ENCODE results near the gene ZCWPW2. TPM values are rescaled to one million over a fixed set of nuclear protein-coding genes. Genes with fewer than 3 reads are reported as not detected.

ZCWPW2 gene
- total RNA-seq, 1 donor from 2014 or later, result 0.96 TPM

- intact Hi-C loops (cut with DNase I), result no loop called here
- Histone ChIP-seq H3K27ac (no peak overlapping the region), H3K4me3 (no peak overlapping the region), H3K4me1 (no peaks in the 10 kb centered on the region), H3K36me3 (peaks cover 73% of the 10 kb centered on the region), H3K9me3 (no peaks in the 10 kb centered on the region), H3K27me3 (no peaks in the 10 kb centered on the region)
- DNase-seq (no peak), ATAC-seq (peak; percentile 55)
- peak; percentile 72 for TF ChIP-seq CTCF (IDR thresholded peaks at IDR 0.05)
These were observed 20.1 kb upstream of the ZCWPW2 start for GRCh38 chr3:28328188-28329151.

DNA sequence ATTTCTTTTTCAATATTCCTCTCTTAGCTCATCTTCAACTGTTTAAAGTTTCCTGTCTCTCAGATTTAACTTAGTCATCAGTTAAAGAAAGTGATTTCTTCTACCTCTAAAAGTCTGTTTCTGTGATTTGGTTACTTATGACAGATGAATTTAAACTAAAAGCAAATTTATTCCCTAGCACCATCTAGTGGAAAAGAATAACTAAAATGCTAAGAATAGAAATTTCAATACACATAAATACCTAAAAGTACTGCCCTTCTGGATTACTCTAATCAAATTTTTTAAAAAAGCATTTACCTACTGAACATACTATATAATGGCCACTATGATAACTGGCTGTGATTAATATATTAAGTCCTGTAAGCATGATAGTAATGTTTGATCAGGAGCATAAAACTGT is 14.0 kb upstream of the ZCWPW2 start:
- no peak for DNase-seq
- Histone ChIP-seq H3K4me1 (no peaks in the 10 kb centered on the region), H3K9me3 (no peaks in the 10 kb centered on the region), H3K27me3 (no peaks in the 10 kb centered on the region), H3K36me3 (peaks cover 81% of the 10 kb centered on the region), H3K4me3 (no peak overlapping the region), H3K27ac (no peak overlapping the region)
- no peak for TF ChIP-seq CTCF (IDR thresholded peaks at IDR 0.05)
- intact Hi-C loops (cut with DNase I), result no loop called here
- no peak for ATAC-seq

- intact Hi-C loops (cut with DNase I), result no loop called here
- no peak for ATAC-seq
- H3K4me3 ChIP-seq, result no peak overlapping the region
- H3K4me1 ChIP-seq, result no peaks in the 10 kb centered on the region
- no peaks in the 10 kb centered on the region for H3K9me3 ChIP-seq
- H3K27me3 ChIP-seq, result no peaks in the 10 kb centered on the region
- no peak for TF ChIP-seq CTCF (IDR thresholded peaks at IDR 0.05)
- peaks cover 78% of the 10 kb centered on the region for H3K36me3 ChIP-seq
- DNase-seq, result no peak
- no peak overlapping the region for H3K27ac ChIP-seq
These were observed 13.3 kb upstream of the ZCWPW2 start for GRCh38 chr3:28335246-28335645.

GRCh38 chr3:28337230-28337629 is 11.3 kb upstream of the ZCWPW2 start:
- no peak for TF ChIP-seq CTCF (IDR thresholded peaks at IDR 0.05)
- no peaks in the 10 kb centered on the region for H3K9me3 ChIP-seq
- peaks cover 4% of the 10 kb centered on the region for H3K4me1 ChIP-seq
- H3K27me3 ChIP-seq, result no peaks in the 10 kb centered on the region
- DNase-seq (no peak), ATAC-seq (no peak)
- intact Hi-C loops (cut with DNase I), result no loop called here
- peaks cover 58% of the 10 kb centered on the region for H3K36me3 ChIP-seq
- H3K27ac ChIP-seq, result no peak overlapping the region
- H3K4me3 ChIP-seq, result no peak overlapping the region

GRCh38 chr3:28343144-28343543 is 5.4 kb upstream of the ZCWPW2 start:
- no peak for TF ChIP-seq CTCF (IDR thresholded peaks at IDR 0.05)
- H3K27me3 ChIP-seq, result no peaks in the 10 kb centered on the region
- peaks cover 12% of the 10 kb centered on the region for H3K36me3 ChIP-seq
- intact Hi-C loops (cut with DNase I), result no loop called here
- DNase-seq, result no peak
- no peaks in the 10 kb centered on the region for H3K9me3 ChIP-seq
- H3K4me1 ChIP-seq, result peaks cover 48% of the 10 kb centered on the region
- ATAC-seq, result no peak
- H3K4me3 ChIP-seq, result peak overlapping the region; percentile 1
- no peak overlapping the region for H3K27ac ChIP-seq
